Small intestine (tissue), 16 donors: ENCODE results near the gene ZHX3. TPM values are rescaled to one million over a fixed set of nuclear protein-coding genes. Genes with fewer than 3 reads are reported as not detected.

ENCODE experiments used
- DNase-seq, 2 donors: peaks; one replicate each; pipeline versions ENCODE4 v3.0.0 to v3.0.0-alpha.2; 2013
- FAIRE-seq: peaks from 2 replicates; lab custom pipeline; 2012; peaks lifted over from hg19 to GRCh38; lab: Jason Lieb, UNC
- H3K27ac ChIP-seq, 3 donors: one replicate each; pipeline ENCODE4 v1.5.1; 2013; ENCODE audit warnings: low read length in 2 of 3, mild to moderate bottlenecking in 2 of 3, control low read depth in 1 of 3, inconsistent platforms in 1 of 3, low read depth in 1 of 3, moderate library complexity in 1 of 3
- H3K27me3 ChIP-seq, 3 donors: one replicate each; pipeline ENCODE4 v1.6.1; 2013; ENCODE audit warnings: low read length in 3 of 3, inconsistent platforms in 1 of 3; ENCODE audit not compliant: control insufficient read depth in 3 of 3, insufficient read depth in 3 of 3
- H3K36me3 ChIP-seq, 3 donors: one replicate each; pipeline ENCODE4 v1.6.1; 2013; ENCODE audit warnings: low read length in 3 of 3, inconsistent platforms in 1 of 3, low read depth in 1 of 3, mild to moderate bottlenecking in 1 of 3, moderate library complexity in 1 of 3; ENCODE audit not compliant: control insufficient read depth in 3 of 3, insufficient read depth in 2 of 3
- H3K4me1 ChIP-seq, 3 donors: one replicate each; pipeline ENCODE4 v1.6.1; 2013; ENCODE audit warnings: low read length in 2 of 3, inconsistent platforms in 1 of 3, low read depth in 1 of 3, mild to moderate bottlenecking in 1 of 3, moderate library complexity in 1 of 3; ENCODE audit not compliant: control insufficient read depth in 3 of 3, insufficient read depth in 2 of 3
- H3K4me3 ChIP-seq, 3 donors: one replicate each; pipeline ENCODE4 v1.5.1; 2013; ENCODE audit warnings: low read length in 3 of 3, control low read depth in 1 of 3, inconsistent platforms in 1 of 3, low read depth in 1 of 3, mild to moderate bottlenecking in 1 of 3, moderate library complexity in 1 of 3
- H3K9me3 ChIP-seq, 2 donors: one replicate each; pipeline ENCODE4 v1.6.1; 2013; ENCODE audit warnings: low read depth in 1 of 2, low read length in 1 of 2; ENCODE audit not compliant: control insufficient read depth in 2 of 2, insufficient read depth in 1 of 2
- WGBS, 3 donors: extraction: QIAGEN DNeasy Blood & Tissue Kit; methylation state at CpG; one replicate each; pipeline ENCODE4 v1.1.7; 2013; 5-methylcytosine and 5-hydroxymethylcytosine counted together
- long read RNA-seq, 10 donors: transcript quantifications; one replicate each; lab custom pipeline, GENCODE V29; 2026
- polyA plus RNA-seq, 4 donors: library from polyadenylated mRNA; stranded (reverse) in 3 of 4; unstranded in 1 of 4; fragments of 200-250 nt in 3 of 4; fragments of 120-200 nt in 1 of 4; gene quantifications; one replicate each; pipeline versions ENCODE4 v1.2.1 to v1.2.3, GENCODE V29; 2013
- donor health status: healthy with polysubstance abuse.
- donor health status: control.
- donor health status: control.
- donor health status: Bipolar disorder and iron deficiency.
- donor health status: healthy.

Gene ZHX3, protein sequence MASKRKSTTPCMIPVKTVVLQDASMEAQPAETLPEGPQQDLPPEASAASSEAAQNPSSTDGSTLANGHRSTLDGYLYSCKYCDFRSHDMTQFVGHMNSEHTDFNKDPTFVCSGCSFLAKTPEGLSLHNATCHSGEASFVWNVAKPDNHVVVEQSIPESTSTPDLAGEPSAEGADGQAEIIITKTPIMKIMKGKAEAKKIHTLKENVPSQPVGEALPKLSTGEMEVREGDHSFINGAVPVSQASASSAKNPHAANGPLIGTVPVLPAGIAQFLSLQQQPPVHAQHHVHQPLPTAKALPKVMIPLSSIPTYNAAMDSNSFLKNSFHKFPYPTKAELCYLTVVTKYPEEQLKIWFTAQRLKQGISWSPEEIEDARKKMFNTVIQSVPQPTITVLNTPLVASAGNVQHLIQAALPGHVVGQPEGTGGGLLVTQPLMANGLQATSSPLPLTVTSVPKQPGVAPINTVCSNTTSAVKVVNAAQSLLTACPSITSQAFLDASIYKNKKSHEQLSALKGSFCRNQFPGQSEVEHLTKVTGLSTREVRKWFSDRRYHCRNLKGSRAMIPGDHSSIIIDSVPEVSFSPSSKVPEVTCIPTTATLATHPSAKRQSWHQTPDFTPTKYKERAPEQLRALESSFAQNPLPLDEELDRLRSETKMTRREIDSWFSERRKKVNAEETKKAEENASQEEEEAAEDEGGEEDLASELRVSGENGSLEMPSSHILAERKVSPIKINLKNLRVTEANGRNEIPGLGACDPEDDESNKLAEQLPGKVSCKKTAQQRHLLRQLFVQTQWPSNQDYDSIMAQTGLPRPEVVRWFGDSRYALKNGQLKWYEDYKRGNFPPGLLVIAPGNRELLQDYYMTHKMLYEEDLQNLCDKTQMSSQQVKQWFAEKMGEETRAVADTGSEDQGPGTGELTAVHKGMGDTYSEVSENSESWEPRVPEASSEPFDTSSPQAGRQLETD
- 10 to 100 TPM in 2 of 4 donors, 1 to 10 TPM in 2; 6.0 to 18.3 (median 10.2) TPM for polyA plus RNA-seq
- long read RNA-seq, donor 1, full-length matches to known transcripts: 5 of 14 reads
- long read RNA-seq, donor 1, partial matches to known transcripts: 9 of 14 reads
- long read RNA-seq, donor 1, other reads (novel, unspliced or antisense): 0 of 14 reads
- long read RNA-seq, donor 2, partial matches to known transcripts: 0 of 1 reads
- long read RNA-seq, donor 2, other reads (novel, unspliced or antisense): 0 of 1 reads
- long read RNA-seq, donor 3, partial matches to known transcripts: 0 of 1 reads
- long read RNA-seq, donor 3, other reads (novel, unspliced or antisense): 0 of 1 reads
- long read RNA-seq, donor 4: 0 reads
- long read RNA-seq, donor 5: 0 reads
- long read RNA-seq, donor 6: 0 reads
- long read RNA-seq, donor 7, partial matches to known transcripts: 0 of 1 reads
- long read RNA-seq, donor 7, other reads (novel, unspliced or antisense): 0 of 1 reads
- long read RNA-seq, donor 8, partial matches to known transcripts: 0 of 1 reads
- long read RNA-seq, donor 8, other reads (novel, unspliced or antisense): 0 of 1 reads
- long read RNA-seq, donor 9, full-length matches to known transcripts: 1 of 1 reads
- long read RNA-seq, donor 9, partial matches to known transcripts: 0 of 1 reads
- long read RNA-seq, donor 9, other reads (novel, unspliced or antisense): 0 of 1 reads
- long read RNA-seq, donor 10, partial matches to known transcripts: 0 of 2 reads
- long read RNA-seq, donor 10, other reads (novel, unspliced or antisense): 0 of 2 reads

DNA sequence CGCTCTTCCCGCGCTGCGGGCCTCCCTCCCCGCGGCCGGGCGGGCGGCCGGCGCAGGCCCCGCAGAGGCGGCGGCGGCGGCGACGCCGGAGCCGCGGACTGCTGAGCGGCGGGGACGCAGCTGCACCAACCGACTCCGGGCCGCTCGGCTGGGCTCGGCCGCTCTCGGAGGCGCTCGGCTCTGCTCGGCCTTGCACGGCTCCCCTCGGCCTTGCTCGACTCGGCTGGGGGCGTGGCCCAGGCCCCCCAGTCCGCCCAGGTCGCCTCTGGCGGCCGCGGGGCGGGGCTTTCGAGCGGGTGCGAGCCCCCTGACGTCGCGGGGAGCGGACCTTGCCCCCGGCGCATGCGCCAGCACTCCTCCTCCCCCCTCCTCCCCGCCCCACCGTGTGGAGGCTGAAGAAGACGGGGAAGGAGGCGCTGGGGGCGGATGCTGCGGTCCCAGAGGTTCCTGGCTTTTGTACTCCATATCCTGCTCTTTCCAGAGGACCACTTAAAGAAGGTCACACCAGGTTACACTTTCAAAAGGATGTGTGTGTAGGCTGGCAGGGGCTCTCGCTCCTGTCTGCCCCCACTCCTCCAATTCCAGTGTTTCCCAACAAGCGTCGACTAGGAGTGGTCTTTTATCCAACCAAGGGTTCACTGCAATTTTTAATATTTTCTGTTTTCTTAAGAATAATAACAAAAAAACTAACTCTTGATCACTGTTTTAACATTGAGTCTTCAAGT lies at the start of gene ZHX3:
Gene ZHX3 (minus strand): TSS at position 186 of the 725 bp plus-strand sequence. CDS start 112,815 bp downstream, outside the sequence.
- Histone ChIP-seq H3K27ac (peak within 1 kb of the TSS; percentile 87 to 97 (median 92)), H3K9me3 (no peaks in the 10 kb centered on the region), H3K4me1 (peaks cover 3 to 41% (median 4%) of the 10 kb centered on the region in 3 donors), H3K36me3 (no peaks in the 10 kb centered on the region), H3K27me3 (peaks cover 0 to 2% (median 0%) of the 10 kb centered on the region in 3 donors), H3K4me3 (peak within 1 kb of the TSS; percentile 84 to 93 (median 90))
- peak; percentile 98 to 99 for DNase-seq
- no peak for FAIRE-seq
- WGBS, 3 donors: 0% methylated on average over 30 to 64 of the region's 64 CpGs

GRCh38 chr20:41367393-41367695 lies 49.8 kb upstream of the ZHX3 start:
- peaks cover 9 to 36% (median 18%) of the 10 kb centered on the region in 3 donors for H3K27me3 ChIP-seq
- H3K27ac ChIP-seq: no peak overlapping the region
- H3K4me1 ChIP-seq: no peaks in the 10 kb centered on the region
- H3K4me3 ChIP-seq: no peak overlapping the region
- peaks cover 0 to 14% of the 10 kb centered on the region in 2 donors for H3K9me3 ChIP-seq
- DNase-seq: no peak
- WGBS, 3 donors: 54 to 61% (median 56%) methylated on average over 13 of the region's 13 CpGs
- H3K36me3 ChIP-seq: no peaks in the 10 kb centered on the region
- FAIRE-seq: no peak

- WGBS, 3 donors: 7 to 20% (median 7%) methylated on average over 18 to 93 of the region's 93 CpGs
- DNase-seq (peak in 1 of 2 donors; percentile 45), FAIRE-seq (no peak)
- no peak within 1 kb of the TSS for H3K27ac ChIP-seq
- no peaks in the 10 kb centered on the region for H3K4me1 ChIP-seq
- peaks cover 0 to 1% (median 0%) of the 10 kb centered on the region in 3 donors for H3K36me3 ChIP-seq
- H3K4me3 ChIP-seq: peak within 1 kb of the TSS; percentile 7 to 38 (median 13)
- H3K9me3 ChIP-seq: peaks cover 0 to 9% of the 10 kb centered on the region in 2 donors
- peaks cover 9 to 36% (median 18%) of the 10 kb centered on the region in 3 donors for H3K27me3 ChIP-seq
Measured at GRCh38 chr20:41366546-41367392, 49.2 kb upstream of the ZHX3 start, which contains the start of gene EMILIN3. EMILIN3 (minus strand) TSS chr20:41366818; CDS start chr20:41366634, 184 bp downstream.

- FAIRE-seq (no peak), DNase-seq (peak in 1 of 2 donors; percentile 38)
- Histone ChIP-seq H3K36me3 (peaks cover 0 to 9% (median 0%) of the 10 kb centered on the region in 3 donors), H3K9me3 (peaks cover 0 to 2% of the 10 kb centered on the region in 2 donors), H3K4me3 (peak overlapping the region; percentile 7 to 38 (median 13)), H3K27me3 (peaks cover 9 to 36% (median 18%) of the 10 kb centered on the region in 3 donors), H3K27ac (no peak overlapping the region), H3K4me1 (no peaks in the 10 kb centered on the region)
- 3 to 5% (median 3%) methylated on average over 44 to 76 of the region's 76 CpGs for WGBS, 3 donors
Measured at GRCh38 chr20:41365777-41366545, 48.4 kb upstream of the ZHX3 start.

- Histone ChIP-seq H3K36me3 (peaks cover 0 to 14% (median 0%) of the 10 kb centered on the region in 3 donors), H3K27ac (no peak overlapping the region), H3K9me3 (no peaks in the 10 kb centered on the region), H3K4me3 (no peak overlapping the region), H3K27me3 (peaks cover 9 to 36% (median 18%) of the 10 kb centered on the region in 3 donors), H3K4me1 (no peaks in the 10 kb centered on the region)
- WGBS, 3 donors: 79 to 84% (median 80%) methylated on average over 19 of the region's 19 CpGs
- no peak for FAIRE-seq
- DNase-seq: no peak
Measured at GRCh38 chr20:41364967-41365765, 47.6 kb upstream of the ZHX3 start.
